Muscle of leg (tissue), 11 donors: Measurements from ENCODE around the gene CDH8. TPM values are rescaled to one million over a fixed set of nuclear protein-coding genes. Genes with fewer than 3 reads are reported as not detected.

Experiments used
- DNase-seq: peaks from one replicate; pipeline ENCODE4 v3.0.0; 2013
- H3K27ac ChIP-seq: one replicate; pipeline ENCODE4 v1.5.1; 2013; ENCODE audit warnings: mild to moderate bottlenecking, low read length, control low read depth
- H3K27me3 ChIP-seq: one replicate; pipeline ENCODE4 v1.6.1; 2013; ENCODE audit warnings: low read length; ENCODE audit not compliant: control insufficient read depth, insufficient read depth
- H3K36me3 ChIP-seq: one replicate; pipeline ENCODE4 v1.6.1; 2013; ENCODE audit warnings: low read length; ENCODE audit not compliant: control insufficient read depth, insufficient read depth
- H3K4me1 ChIP-seq: one replicate; pipeline ENCODE4 v1.6.1; 2013; ENCODE audit warnings: low read length; ENCODE audit not compliant: control insufficient read depth, insufficient read depth
- H3K4me3 ChIP-seq: one replicate; pipeline ENCODE4 v1.5.1; 2013; ENCODE audit warnings: low read length, control low read depth
- H3K9me3 ChIP-seq: replicated peaks from 2 replicates; pipeline ENCODE4 v1.6.1; 2013; ENCODE audit warnings: low read depth, low read length; ENCODE audit not compliant: control insufficient read depth
- WGBS: methylation state at CpG from one replicate; pipeline ENCODE4 v1.1.5; 2013; ENCODE audit warnings: missing lambda C conversion rate; ENCODE audit not compliant: insufficient coverage; 5-methylcytosine and 5-hydroxymethylcytosine counted together
- polyA plus RNA-seq, 8 donors: library from polyadenylated mRNA; unstranded; fragments of 120-200 nt; gene quantifications; one replicate each; pipeline versions ENCODE4 v1.2.1 to v1.2.3, GENCODE V29; 2013; ENCODE audit warnings: inconsistent platforms in 1 of 8, low replicate concordance in 1 of 8; ENCODE audit not compliant: insufficient read length in 8 of 8, insufficient read depth in 1 of 8
- total RNA-seq: library from RNA; stranded (reverse); fragments of 120-200 nt; gene quantifications from one replicate; pipeline ENCODE4 v1.2.4, GENCODE V29; 2013

CDH8 gene
- total and polyA plus RNA-seq, 9 donors, result 1.8 to 6.2 (median 2.5) TPM

- Histone ChIP-seq H3K9me3 (peaks cover 2% of the 10 kb centered on the region), H3K36me3 (no peaks in the 10 kb centered on the region), H3K27ac (no peak overlapping the region), H3K4me3 (no peak overlapping the region), H3K27me3 (no peaks in the 10 kb centered on the region), H3K4me1 (no peaks in the 10 kb centered on the region)
- peak; percentile 44 for DNase-seq
- WGBS, result 76% methylated on average over 4 of the region's 4 CpGs
These were observed 148.3 kb downstream of the CDH8 start for GRCh38 chr16:61887903-61888302.

GRCh38 chr16:61885343-61885742 is 150.9 kb downstream of the CDH8 start:
- peaks cover 2% of the 10 kb centered on the region for H3K9me3 ChIP-seq
- no peak overlapping the region for H3K27ac ChIP-seq
- WGBS, result no CpG with 5 or more reads among the region's 6 CpGs

GRCh38 chr16:61879306-61879705 is 156.9 kb downstream of the CDH8 start:
- H3K27me3 ChIP-seq, result no peaks in the 10 kb centered on the region
- 76% methylated on average over 3 of the region's 3 CpGs for WGBS
- H3K36me3 ChIP-seq, result no peaks in the 10 kb centered on the region

More at GRCh38 chr16:61885343-61885742, 150.9 kb downstream of the CDH8 start:
- no peak overlapping the region for H3K4me3 ChIP-seq
- no peaks in the 10 kb centered on the region for H3K36me3 ChIP-seq
- no peak for DNase-seq
- H3K4me1 ChIP-seq, result no peaks in the 10 kb centered on the region
- no peaks in the 10 kb centered on the region for H3K27me3 ChIP-seq

GRCh38 chr16:61877436-61877835 is 158.8 kb downstream of the CDH8 start:
- H3K27me3 ChIP-seq, result no peaks in the 10 kb centered on the region
- H3K36me3 ChIP-seq, result no peaks in the 10 kb centered on the region
- no peak overlapping the region for H3K4me3 ChIP-seq
- no peaks in the 10 kb centered on the region for H3K4me1 ChIP-seq
- no peak for DNase-seq
- no peaks in the 10 kb centered on the region for H3K9me3 ChIP-seq
- H3K27ac ChIP-seq, result no peak overlapping the region
- WGBS, result no CpG with 5 or more reads among the region's 1 CpG

More at GRCh38 chr16:61879306-61879705, 156.9 kb downstream of the CDH8 start:
- DNase-seq, result peak; percentile 6
- Histone ChIP-seq H3K4me3 (no peak overlapping the region), H3K27ac (no peak overlapping the region), H3K4me1 (no peaks in the 10 kb centered on the region), H3K9me3 (no peaks in the 10 kb centered on the region)

GRCh38 chr16:61872778-61873119 is 163.5 kb downstream of the CDH8 start:
- Histone ChIP-seq H3K27me3 (no peaks in the 10 kb centered on the region), H3K4me3 (no peak overlapping the region), H3K9me3 (no peaks in the 10 kb centered on the region), H3K4me1 (no peaks in the 10 kb centered on the region), H3K36me3 (no peaks in the 10 kb centered on the region), H3K27ac (no peak overlapping the region)
- no peak for DNase-seq

- Histone ChIP-seq H3K9me3 (no peaks in the 10 kb centered on the region), H3K4me3 (no peak overlapping the region), H3K4me1 (no peaks in the 10 kb centered on the region), H3K36me3 (no peaks in the 10 kb centered on the region), H3K27ac (no peak overlapping the region), H3K27me3 (no peaks in the 10 kb centered on the region)
- no CpG with 5 or more reads among the region's 6 CpGs for whole genome bisulfite sequencing
- no peak for DNase-seq
These were observed 164.1 kb downstream of the CDH8 start for GRCh38 chr16:61871837-61872777.

GRCh38 chr16:61862221-61863155 is 173.8 kb downstream of the CDH8 start:
- WGBS, result 80% methylated on average over 2 of the region's 6 CpGs
- H3K36me3 ChIP-seq, result no peaks in the 10 kb centered on the region
- no peak overlapping the region for H3K27ac ChIP-seq
- H3K4me3 ChIP-seq, result no peak overlapping the region
- no peaks in the 10 kb centered on the region for H3K27me3 ChIP-seq
- no peaks in the 10 kb centered on the region for H3K4me1 ChIP-seq
- no peak for DNase-seq
- no peaks in the 10 kb centered on the region for H3K9me3 ChIP-seq

- Histone ChIP-seq H3K9me3 (no peaks in the 10 kb centered on the region), H3K4me1 (no peaks in the 10 kb centered on the region), H3K27ac (no peak overlapping the region), H3K4me3 (no peak overlapping the region), H3K27me3 (no peaks in the 10 kb centered on the region), H3K36me3 (no peaks in the 10 kb centered on the region)
- no peak for DNase-seq
- WGBS, result no CpG with 5 or more reads among the region's 1 CpG
These were observed 177.2 kb downstream of the CDH8 start for GRCh38 chr16:61858988-61859387.

- no peaks in the 10 kb centered on the region for H3K36me3 ChIP-seq
- WGBS, result no CpG with 5 or more reads among the region's 2 CpGs
- no peaks in the 10 kb centered on the region for H3K9me3 ChIP-seq
- H3K27ac ChIP-seq, result no peak overlapping the region
- no peak overlapping the region for H3K4me3 ChIP-seq
- H3K4me1 ChIP-seq, result no peaks in the 10 kb centered on the region
- no peak for DNase-seq
- no peaks in the 10 kb centered on the region for H3K27me3 ChIP-seq
These were observed 193.6 kb downstream of the CDH8 start for GRCh38 chr16:61842666-61843065.

GRCh38 chr16:61836804-61837393 is 199.3 kb downstream of the CDH8 start:
- Histone ChIP-seq H3K27me3 (no peaks in the 10 kb centered on the region), H3K36me3 (no peaks in the 10 kb centered on the region), H3K27ac (no peak overlapping the region), H3K9me3 (no peaks in the 10 kb centered on the region), H3K4me1 (no peaks in the 10 kb centered on the region), H3K4me3 (no peak overlapping the region)
- peak; percentile 11 for DNase-seq
- no CpG with 5 or more reads among the region's 3 CpGs for WGBS
